HG03060 (cell line): Measurements from ENCODE around the gene SDHA.
"Not testable (repeated sequence)": the region's sequence is repeated elsewhere in the genome, so short reads cannot be mapped to it uniquely, and the experiment has no call there.

Experiments
- ATAC-seq: cut with Tn5 transposase; IDR thresholded peaks from one replicate; pipeline ENCODE4 v1.9.1; 2021; ENCODE audit warnings: low read depth, moderate number of reproducible peaks; ENCODE audit not compliant: unreplicated experiment

SDHA gene

DNA sequence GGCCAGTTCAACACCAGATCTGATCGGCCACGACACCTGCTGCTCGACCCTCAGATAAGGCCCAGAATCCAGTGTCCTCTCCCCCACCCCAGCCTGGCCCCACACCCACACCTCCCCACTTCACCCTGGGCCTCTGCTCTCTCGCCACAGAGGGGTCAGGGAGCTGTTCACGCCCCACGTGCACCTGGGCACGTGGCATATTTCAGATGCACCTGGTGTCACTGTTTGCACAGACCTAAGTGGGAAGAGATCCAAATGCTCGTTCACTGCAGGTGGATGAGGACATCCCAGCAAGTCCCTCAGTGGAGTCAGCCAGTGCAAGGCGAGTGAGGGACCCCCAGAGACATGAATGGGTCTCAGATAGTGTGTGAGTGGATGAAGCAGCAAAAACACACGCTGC is 78.1 kb downstream of the SDHA start:
- ATAC-seq: not testable (repeated sequence)

- ATAC-seq: not testable (repeated sequence)
Observed at GRCh38 chr5:296954-297353, 78.8 kb downstream of the SDHA start.

DNA sequence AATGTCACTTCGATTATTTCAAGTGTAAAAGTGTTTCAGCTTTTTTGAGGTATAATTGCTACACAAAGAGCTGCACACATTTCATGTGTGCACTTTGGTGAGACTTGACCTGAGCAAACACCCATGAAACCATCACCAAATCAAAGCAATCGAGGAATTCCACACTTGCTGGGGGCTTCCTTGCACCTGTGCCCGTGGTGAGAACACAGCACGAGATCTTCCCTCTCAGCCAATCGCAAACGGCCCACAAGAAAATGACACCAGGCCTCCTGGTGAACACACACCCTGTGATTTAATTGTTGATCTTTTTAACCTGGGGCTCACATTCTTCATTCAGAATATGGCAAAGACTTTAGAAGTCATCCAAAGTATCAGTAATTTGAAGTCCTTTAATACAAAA is 79.3 kb downstream of the SDHA start:
- not testable (repeated sequence) for ATAC-seq

GRCh38 chr5:297991-298736 is 80.0 kb downstream of the SDHA start:
- ATAC-seq: not testable (repeated sequence)

DNA sequence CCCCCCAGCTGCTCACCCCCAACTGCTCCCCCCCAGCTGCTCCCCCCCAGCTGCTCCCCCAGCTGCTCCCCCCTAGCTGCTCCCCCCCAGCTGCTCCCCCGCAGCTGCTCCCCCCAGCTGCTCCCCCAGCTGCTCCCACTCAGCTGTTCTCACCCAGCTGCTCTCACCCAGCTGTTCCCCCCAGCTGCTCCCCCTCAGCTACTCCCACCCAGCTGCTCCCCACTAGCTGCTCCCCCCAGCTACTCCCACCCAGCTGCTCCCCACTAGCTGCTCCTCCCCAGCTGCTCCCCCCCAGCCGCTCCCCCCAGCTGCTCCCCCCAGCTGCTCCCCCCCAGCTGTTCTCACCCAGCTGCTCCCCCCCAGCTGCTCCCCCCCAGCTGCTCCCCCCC is 80.6 kb downstream of the SDHA start:
- ATAC-seq: no peak

GRCh38 chr5:299921-300320 is 81.8 kb downstream of the SDHA start:
- not testable (repeated sequence) for ATAC-seq

DNA sequence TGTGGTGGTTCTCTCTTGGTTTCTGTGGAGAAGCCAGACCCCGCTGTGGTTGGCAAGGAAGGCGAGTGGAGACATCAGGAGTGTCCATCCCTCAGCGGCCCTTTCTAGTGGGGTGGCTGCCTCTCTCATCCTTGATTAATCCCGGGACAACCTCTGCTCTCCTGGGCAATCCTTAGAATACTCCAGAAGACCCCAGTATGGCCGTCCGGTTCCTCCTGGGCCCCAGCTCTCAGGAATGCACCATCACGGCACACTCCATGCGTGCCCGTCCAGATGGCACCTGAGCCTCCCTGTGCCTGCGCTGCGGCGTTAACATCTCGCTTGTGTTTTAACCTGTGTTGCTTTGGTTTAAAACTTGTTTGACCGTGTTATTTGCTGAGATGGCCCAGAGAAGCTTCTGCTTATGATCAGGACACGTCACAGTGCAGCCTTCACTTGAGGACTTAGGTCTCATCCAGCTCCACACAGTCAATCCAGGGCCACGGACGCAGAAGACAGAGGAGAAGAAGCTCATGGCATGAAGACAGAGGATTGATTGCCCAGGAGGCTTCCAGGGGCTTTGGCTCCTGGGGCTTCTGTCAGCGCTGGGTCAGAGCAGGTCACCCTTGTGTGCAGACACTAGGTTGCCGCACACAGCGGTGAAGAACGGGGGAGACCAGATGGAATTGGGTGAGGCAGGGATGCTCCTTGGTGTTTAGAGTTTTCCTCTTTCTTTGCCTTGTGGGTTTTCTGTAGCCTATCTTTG is 82.7 kb downstream of the SDHA start:
- ATAC-seq: not testable (repeated sequence)

GRCh38 chr5:302416-302815 is 84.3 kb downstream of the SDHA start:
- ATAC-seq: not testable (repeated sequence)

GRCh38 chr5:302966-303365 is 84.8 kb downstream of the SDHA start:
- no peak for ATAC-seq

DNA sequence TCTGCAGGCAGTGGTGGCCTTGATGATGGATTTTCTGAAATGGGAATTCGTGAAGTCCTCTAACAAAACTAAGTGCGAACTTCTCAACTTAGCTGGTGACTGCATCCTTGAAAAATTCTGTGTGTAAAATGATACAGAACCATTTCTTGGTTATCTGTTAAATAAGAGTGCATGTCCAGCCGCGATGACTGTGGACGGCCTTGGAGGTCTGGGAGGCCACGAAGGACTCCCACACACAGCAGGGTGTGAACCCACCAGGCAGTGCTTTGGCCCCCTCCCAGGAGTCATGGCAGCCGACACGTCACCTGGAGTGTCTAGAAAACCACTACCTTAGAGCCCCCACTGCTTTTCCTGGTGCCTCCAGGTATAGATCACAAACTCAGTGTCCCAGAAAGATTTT is 85.6 kb downstream of the SDHA start:
- ATAC-seq: not testable (repeated sequence)

- ATAC-seq: no peak
Observed at GRCh38 chr5:305050-305449, 86.9 kb downstream of the SDHA start.

- ATAC-seq: no peak
Observed at GRCh38 chr5:305459-305858, 87.3 kb downstream of the SDHA start.

DNA sequence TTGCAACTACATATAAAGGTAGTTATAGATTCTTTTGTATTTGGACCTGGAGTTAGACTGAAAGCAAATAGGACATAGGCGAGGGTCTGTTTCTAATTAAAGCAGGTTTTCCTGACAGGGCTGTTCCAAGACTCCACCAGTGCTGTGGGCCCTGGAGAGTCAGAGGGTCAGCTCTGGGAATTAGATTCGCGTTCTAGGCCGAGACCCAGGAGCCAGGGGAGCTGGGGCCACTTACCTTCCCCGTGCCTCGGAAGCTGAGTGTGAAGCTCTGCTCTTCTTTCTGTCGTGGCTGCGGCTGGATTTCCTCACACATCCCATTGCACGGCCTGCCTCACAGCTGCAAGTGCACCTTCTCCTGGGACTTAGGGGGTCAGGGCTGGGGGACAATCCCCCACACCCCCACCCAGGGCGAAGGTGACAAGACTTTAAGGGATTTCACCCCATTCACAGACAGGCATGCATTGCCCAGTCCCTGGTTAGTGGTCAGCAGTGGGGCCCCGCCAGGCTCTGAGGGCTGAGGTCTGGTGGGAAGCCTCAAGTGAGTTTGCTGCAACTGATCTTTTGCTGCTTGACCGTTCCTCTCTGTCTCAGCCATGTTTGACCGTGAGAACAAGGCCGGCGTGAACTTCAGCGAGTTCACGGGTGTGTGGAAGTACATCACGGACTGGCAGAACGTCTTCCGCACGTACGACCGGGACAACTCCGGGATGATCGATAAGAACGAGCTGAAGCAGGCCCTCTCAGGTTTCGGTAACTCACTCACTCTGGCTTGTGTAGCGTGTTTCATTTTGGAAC is 88.1 kb downstream of the SDHA start:
- ATAC-seq: no peak
